Activated naive CD4-positive, alpha-beta T cell treated with anti-CD3 and anti-CD28 coated beads for 36 hours (primary cell): ENCODE results near the gene TBC1D30. TPM values are rescaled to one million over a fixed set of nuclear protein-coding genes. Genes with fewer than 3 reads are reported as not detected.

ENCODE experiments used
- CTCF ChIA-PET: fragments of 350-600 bp; sonication (Branson Sonifier 250); formaldehyde crosslinking; loops from one replicate; lab custom pipeline; 2021; ENCODE audit warnings: antibody characterized with exemption; lab: Charles Lee
- DNase-seq: peaks from one replicate; pipeline ENCODE4 v3.0.0-alpha.2; 2020
- H3K27ac Mint-ChIP-seq: one replicate; pipeline ENCODE4 v1.8.0; 2021; ENCODE audit warnings: mild to moderate bottlenecking, mixed read lengths
- H3K27me3 Mint-ChIP-seq: one replicate; pipeline ENCODE4 v1.8.0; 2021; ENCODE audit warnings: low read depth, mixed read lengths
- H3K36me3 Mint-ChIP-seq: one replicate; pipeline ENCODE4 v1.8.0; 2021; ENCODE audit warnings: low read depth, mixed read lengths
- H3K4me1 Mint-ChIP-seq: one replicate; pipeline ENCODE4 v1.8.0; 2021; ENCODE audit warnings: low read depth, mixed read lengths
- H3K4me3 Mint-ChIP-seq: one replicate; pipeline ENCODE4 v1.8.0; 2021; ENCODE audit warnings: mild to moderate bottlenecking, moderate library complexity, mixed read lengths
- H3K9me3 Mint-ChIP-seq: one replicate; pipeline ENCODE4 v1.8.0; 2021; ENCODE audit warnings: mixed read lengths
- intact Hi-C: fragments of 100-400 bp; cut with micrococcal nuclease; formaldehyde crosslinking; loops from one replicate; pipeline ENCODE4 v1.15.1; 2023
- total RNA-seq, 2 experiments: library from RNA; stranded (reverse); gene quantifications; one replicate each; pipeline ENCODE4 v1.2.3, GENCODE V29; 2021

TBC1D30 gene
- total RNA-seq, 2 experiments from 2014 or later: 0.17 to 0.19 TPM

- Mint-ChIP-seq H3K27ac (no peak overlapping the region), H3K27me3 (peaks cover 36% of the 10 kb centered on the region), H3K4me1 (no peaks in the 10 kb centered on the region), H3K36me3 (no peaks in the 10 kb centered on the region), H3K4me3 (no peak overlapping the region), H3K9me3 (no peaks in the 10 kb centered on the region)
- CTCF ChIA-PET: no interaction called here
- intact Hi-C loops: no loop called here
- DNase-seq: no peak
These were observed 16.3 kb upstream of the TBC1D30 start for GRCh38 chr12:64808110-64808509.

- CTCF ChIA-PET: interaction anchor here (1.0 kb wide), 1 partner anchor 15 kb away, joined by 4 read pairs; no protein-coding TSS in a partner anchor
- H3K27me3 Mint-ChIP-seq: peaks cover 27% of the 10 kb centered on the region
- H3K36me3 Mint-ChIP-seq: no peaks in the 10 kb centered on the region
- H3K4me3 Mint-ChIP-seq: no peak overlapping the region
- intact Hi-C loops: no loop called here
- H3K9me3 Mint-ChIP-seq: no peaks in the 10 kb centered on the region
- H3K4me1 Mint-ChIP-seq: no peaks in the 10 kb centered on the region
- no peak overlapping the region for H3K27ac Mint-ChIP-seq
- DNase-seq: no peak
These were observed 13.6 kb upstream of the TBC1D30 start for GRCh38 chr12:64810831-64811230.

GRCh38 chr12:64813723-64814122, 10.7 kb upstream of the TBC1D30 start:
- CTCF ChIA-PET: interaction anchor here (0.7 to 1.2 kb wide), 2 partner anchors 12 to 77 kb away, joined by 3 to 5 read pairs; no protein-coding TSS in a partner anchor
- DNase-seq: no peak
- no peaks in the 10 kb centered on the region for H3K4me1 Mint-ChIP-seq
- no peaks in the 10 kb centered on the region for H3K9me3 Mint-ChIP-seq
- H3K4me3 Mint-ChIP-seq: no peak overlapping the region
- H3K27me3 Mint-ChIP-seq: peaks cover 9% of the 10 kb centered on the region
- no peaks in the 10 kb centered on the region for H3K36me3 Mint-ChIP-seq
- H3K27ac Mint-ChIP-seq: no peak overlapping the region
- intact Hi-C loops: no loop called here

GRCh38 chr12:64814432-64814831, 10.0 kb upstream of the TBC1D30 start:
- Mint-ChIP-seq H3K9me3 (no peaks in the 10 kb centered on the region), H3K4me3 (no peak overlapping the region), H3K27ac (no peak overlapping the region), H3K4me1 (no peaks in the 10 kb centered on the region), H3K27me3 (peaks cover 9% of the 10 kb centered on the region), H3K36me3 (no peaks in the 10 kb centered on the region)
- intact Hi-C loops: no loop called here
- CTCF ChIA-PET: interaction anchor here (0.7 to 1.0 kb wide), 3 partner anchors 12 to 77 kb away, joined by 3 to 4 read pairs (median 3); no protein-coding TSS in a partner anchor
- DNase-seq: no peak

GRCh38 chr12:64819816-64820402, 4.5 kb upstream of the TBC1D30 start:
- intact Hi-C loops: no loop called here
- H3K27ac Mint-ChIP-seq: no peak overlapping the region

GRCh38 chr12:64820593-64820992, 3.9 kb upstream of the TBC1D30 start:
- intact Hi-C loops: no loop called here
- H3K9me3 Mint-ChIP-seq: no peaks in the 10 kb centered on the region
- H3K27me3 Mint-ChIP-seq: peaks cover 10% of the 10 kb centered on the region
- no peak for DNase-seq
- CTCF ChIA-PET: interaction anchor here (1.2 kb wide), 1 partner anchor 19 kb away, joined by 4 read pairs; no protein-coding TSS in a partner anchor
- H3K4me1 Mint-ChIP-seq: peaks cover 6% of the 10 kb centered on the region
- no peak overlapping the region for H3K4me3 Mint-ChIP-seq
- H3K27ac Mint-ChIP-seq: no peak overlapping the region
- H3K36me3 Mint-ChIP-seq: no peaks in the 10 kb centered on the region

More at GRCh38 chr12:64819816-64820402, 4.5 kb upstream of the TBC1D30 start:
- Mint-ChIP-seq H3K36me3 (no peaks in the 10 kb centered on the region), H3K4me1 (peaks cover 1% of the 10 kb centered on the region), H3K4me3 (no peak overlapping the region), H3K9me3 (no peaks in the 10 kb centered on the region), H3K27me3 (peaks cover 7% of the 10 kb centered on the region)
- CTCF ChIA-PET: interaction anchor here (1.2 kb wide), 1 partner anchor 18 kb away, joined by 4 read pairs; no protein-coding TSS in a partner anchor
- DNase-seq: no peak

GRCh38 chr12:64821116-64821630, 3.3 kb upstream of the TBC1D30 start:
- Mint-ChIP-seq H3K9me3 (no peaks in the 10 kb centered on the region), H3K27me3 (peaks cover 15% of the 10 kb centered on the region)
- intact Hi-C loops: no loop called here

GRCh38 chr12:64824130-64824499, 332 bp upstream of the TBC1D30 start:
- Mint-ChIP-seq H3K27ac (no peak overlapping the region), H3K4me3 (peak overlapping the region; percentile 66), H3K9me3 (no peaks in the 10 kb centered on the region), H3K27me3 (peaks cover 36% of the 10 kb centered on the region), H3K4me1 (peaks cover 15% of the 10 kb centered on the region), H3K36me3 (no peaks in the 10 kb centered on the region)
- CTCF ChIA-PET: no interaction called here
- no peak for DNase-seq
- intact Hi-C loops: no loop called here

More at GRCh38 chr12:64821116-64821630, 3.3 kb upstream of the TBC1D30 start:
- Mint-ChIP-seq H3K27ac (no peak overlapping the region), H3K4me3 (no peak overlapping the region), H3K4me1 (peaks cover 11% of the 10 kb centered on the region), H3K36me3 (no peaks in the 10 kb centered on the region)
- no peak for DNase-seq
- CTCF ChIA-PET: interaction anchor here (1.2 to 2.0 kb wide), 2 partner anchors 19 kb away, joined by 4 to 9 read pairs; no protein-coding TSS in a partner anchor

GRCh38 chr12:64825143-64826021, 935 bp downstream of the TBC1D30 start:
- CTCF ChIA-PET: interaction anchor here (2.4 kb wide), 1 partner anchor 24 kb away, joined by 9 read pairs; no protein-coding TSS in a partner anchor
- Mint-ChIP-seq H3K27ac (no peak overlapping the region), H3K27me3 (peaks cover 44% of the 10 kb centered on the region), H3K36me3 (no peaks in the 10 kb centered on the region), H3K9me3 (no peaks in the 10 kb centered on the region), H3K4me1 (peaks cover 15% of the 10 kb centered on the region), H3K4me3 (peak overlapping the region; percentile 66)
- intact Hi-C loops: loop anchor here (2.0 kb wide), 1 partner anchor 29 kb away; no protein-coding TSS in a partner anchor
- peak; percentile 12 for DNase-seq

- intact Hi-C loops: loop anchor here (2.0 kb wide), 1 partner anchor 29 kb away; no protein-coding TSS in a partner anchor
- H3K4me1 Mint-ChIP-seq: peaks cover 15% of the 10 kb centered on the region
- no peaks in the 10 kb centered on the region for H3K9me3 Mint-ChIP-seq
- CTCF ChIA-PET: interaction anchor here (2.4 kb wide), 1 partner anchor 24 kb away, joined by 9 read pairs; no protein-coding TSS in a partner anchor
- no peak overlapping the region for H3K27ac Mint-ChIP-seq
- peak overlapping the region; percentile 23 for H3K4me3 Mint-ChIP-seq
- H3K36me3 Mint-ChIP-seq: no peaks in the 10 kb centered on the region
- peak; percentile 83 for DNase-seq
- H3K27me3 Mint-ChIP-seq: peaks cover 45% of the 10 kb centered on the region
These were observed 1.8 kb downstream of the TBC1D30 start for GRCh38 chr12:64826234-64826633.

- Mint-ChIP-seq H3K36me3 (no peaks in the 10 kb centered on the region), H3K27ac (no peak overlapping the region), H3K4me1 (peaks cover 15% of the 10 kb centered on the region), H3K27me3 (peaks cover 47% of the 10 kb centered on the region), H3K4me3 (no peak overlapping the region), H3K9me3 (no peaks in the 10 kb centered on the region)
- CTCF ChIA-PET: interaction anchor here (1.0 kb wide), 1 partner anchor 27 kb away, joined by 4 read pairs; no protein-coding TSS in a partner anchor
- intact Hi-C loops: no loop called here
- no peak for DNase-seq
These were observed 4.3 kb downstream of the TBC1D30 start for GRCh38 chr12:64828713-64829112.

GRCh38 chr12:64833928-64834327, 9.5 kb downstream of the TBC1D30 start:
- H3K4me1 Mint-ChIP-seq: no peaks in the 10 kb centered on the region
- H3K9me3 Mint-ChIP-seq: no peaks in the 10 kb centered on the region
- DNase-seq: no peak
- H3K4me3 Mint-ChIP-seq: no peak overlapping the region
- H3K27ac Mint-ChIP-seq: no peak overlapping the region
- no peaks in the 10 kb centered on the region for H3K36me3 Mint-ChIP-seq
- H3K27me3 Mint-ChIP-seq: peaks cover 17% of the 10 kb centered on the region
- CTCF ChIA-PET: no interaction called here
- intact Hi-C loops: no loop called here
